ENCODE measurements around the gene DHX35.

The DHX35 gene

DNA sequence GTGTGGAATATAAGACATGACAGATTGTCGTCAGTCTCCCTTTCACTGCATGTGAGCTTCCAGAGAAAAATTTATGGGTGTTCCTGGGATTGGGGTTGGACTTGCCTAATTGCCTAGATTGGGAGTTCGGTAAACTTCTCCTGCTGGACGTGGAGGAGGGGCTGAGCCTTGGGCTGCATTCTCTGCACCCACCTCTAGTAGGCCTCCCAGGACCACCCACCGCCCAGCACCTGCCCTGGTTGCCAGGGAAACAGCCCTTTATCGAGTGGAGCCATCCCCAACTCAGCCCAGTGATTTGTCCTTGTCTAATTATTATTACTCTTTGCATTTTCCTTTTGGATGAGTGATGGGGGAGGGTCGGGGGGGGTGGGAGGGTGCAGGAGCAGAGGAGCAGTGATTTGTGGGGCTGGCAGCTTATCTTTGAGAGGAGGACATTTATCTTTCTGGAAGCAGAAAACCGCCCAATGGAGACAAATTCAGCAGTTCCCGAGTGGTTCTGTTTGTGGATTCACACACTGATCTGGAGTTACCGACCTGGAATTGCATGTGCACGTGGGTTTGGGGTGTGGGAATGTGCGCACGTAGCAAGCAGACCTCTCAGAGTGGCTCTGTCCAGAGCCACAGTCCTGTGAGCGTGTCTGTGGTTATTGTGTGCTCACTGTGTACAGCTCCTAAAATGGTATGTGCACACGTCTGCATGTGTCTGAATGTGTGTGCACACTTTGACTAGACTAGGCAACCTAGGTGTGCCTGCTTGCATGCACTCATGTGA lies 104.5 kb downstream of the DHX35 start:
- TF ChIP-seq, protein P1, sequence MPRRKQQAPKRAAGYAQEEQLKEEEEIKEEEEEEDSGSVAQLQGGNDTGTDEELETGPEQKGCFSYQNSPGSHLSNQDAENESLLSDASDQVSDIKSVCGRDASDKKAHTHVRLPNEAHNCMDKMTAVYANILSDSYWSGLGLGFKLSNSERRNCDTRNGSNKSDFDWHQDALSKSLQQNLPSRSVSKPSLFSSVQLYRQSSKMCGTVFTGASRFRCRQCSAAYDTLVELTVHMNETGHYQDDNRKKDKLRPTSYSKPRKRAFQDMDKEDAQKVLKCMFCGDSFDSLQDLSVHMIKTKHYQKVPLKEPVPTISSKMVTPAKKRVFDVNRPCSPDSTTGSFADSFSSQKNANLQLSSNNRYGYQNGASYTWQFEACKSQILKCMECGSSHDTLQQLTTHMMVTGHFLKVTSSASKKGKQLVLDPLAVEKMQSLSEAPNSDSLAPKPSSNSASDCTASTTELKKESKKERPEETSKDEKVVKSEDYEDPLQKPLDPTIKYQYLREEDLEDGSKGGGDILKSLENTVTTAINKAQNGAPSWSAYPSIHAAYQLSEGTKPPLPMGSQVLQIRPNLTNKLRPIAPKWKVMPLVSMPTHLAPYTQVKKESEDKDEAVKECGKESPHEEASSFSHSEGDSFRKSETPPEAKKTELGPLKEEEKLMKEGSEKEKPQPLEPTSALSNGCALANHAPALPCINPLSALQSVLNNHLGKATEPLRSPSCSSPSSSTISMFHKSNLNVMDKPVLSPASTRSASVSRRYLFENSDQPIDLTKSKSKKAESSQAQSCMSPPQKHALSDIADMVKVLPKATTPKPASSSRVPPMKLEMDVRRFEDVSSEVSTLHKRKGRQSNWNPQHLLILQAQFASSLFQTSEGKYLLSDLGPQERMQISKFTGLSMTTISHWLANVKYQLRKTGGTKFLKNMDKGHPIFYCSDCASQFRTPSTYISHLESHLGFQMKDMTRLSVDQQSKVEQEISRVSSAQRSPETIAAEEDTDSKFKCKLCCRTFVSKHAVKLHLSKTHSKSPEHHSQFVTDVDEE (CRISPR knock-in tag; IDR thresholded peaks at IDR 0.05): no peak
- TF ChIP-seq, protein P2, sequence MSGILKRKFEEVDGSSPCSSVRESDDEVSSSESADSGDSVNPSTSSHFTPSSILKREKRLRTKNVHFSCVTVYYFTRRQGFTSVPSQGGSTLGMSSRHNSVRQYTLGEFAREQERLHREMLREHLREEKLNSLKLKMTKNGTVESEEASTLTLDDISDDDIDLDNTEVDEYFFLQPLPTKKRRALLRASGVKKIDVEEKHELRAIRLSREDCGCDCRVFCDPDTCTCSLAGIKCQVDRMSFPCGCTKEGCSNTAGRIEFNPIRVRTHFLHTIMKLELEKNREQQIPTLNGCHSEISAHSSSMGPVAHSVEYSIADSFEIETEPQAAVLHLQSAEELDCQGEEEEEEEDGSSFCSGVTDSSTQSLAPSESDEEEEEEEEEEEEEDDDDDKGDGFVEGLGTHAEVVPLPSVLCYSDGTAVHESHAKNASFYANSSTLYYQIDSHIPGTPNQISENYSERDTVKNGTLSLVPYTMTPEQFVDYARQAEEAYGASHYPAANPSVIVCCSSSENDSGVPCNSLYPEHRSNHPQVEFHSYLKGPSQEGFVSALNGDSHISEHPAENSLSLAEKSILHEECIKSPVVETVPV (CRISPR knock-in tag; IDR thresholded peaks at IDR 0.05): no peak
- TF ChIP-seq PPARA (CRISPR knock-in tag; IDR thresholded peaks at IDR 0.05; ENCODE audit: borderline replicate concordance): no peak
- TF ChIP-seq, protein P3, sequence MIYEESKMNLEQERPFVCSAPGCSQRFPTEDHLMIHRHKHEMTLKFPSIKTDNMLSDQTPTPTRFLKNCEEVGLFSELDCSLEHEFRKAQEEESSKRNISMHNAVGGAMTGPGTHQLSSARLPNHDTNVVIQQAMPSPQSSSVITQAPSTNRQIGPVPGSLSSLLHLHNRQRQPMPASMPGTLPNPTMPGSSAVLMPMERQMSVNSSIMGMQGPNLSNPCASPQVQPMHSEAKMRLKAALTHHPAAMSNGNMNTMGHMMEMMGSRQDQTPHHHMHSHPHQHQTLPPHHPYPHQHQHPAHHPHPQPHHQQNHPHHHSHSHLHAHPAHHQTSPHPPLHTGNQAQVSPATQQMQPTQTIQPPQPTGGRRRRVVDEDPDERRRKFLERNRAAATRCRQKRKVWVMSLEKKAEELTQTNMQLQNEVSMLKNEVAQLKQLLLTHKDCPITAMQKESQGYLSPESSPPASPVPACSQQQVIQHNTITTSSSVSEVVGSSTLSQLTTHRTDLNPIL (CRISPR knock-in tag; IDR thresholded peaks at IDR 0.05; ENCODE audit: low read depth): no peak
- no peak for TF ChIP-seq ZNF8 (CRISPR knock-in tag; IDR thresholded peaks at IDR 0.05)
- TF ChIP-seq OSR1 (CRISPR knock-in tag; IDR thresholded peaks at IDR 0.05): no peak
- no peak for TF ChIP-seq SNAI2 (CRISPR knock-in tag; IDR thresholded peaks at IDR 0.05)
- no peak for TF ChIP-seq GLIS3 (CRISPR knock-in tag; IDR thresholded peaks at IDR 0.05)
- no peak for TF ChIP-seq ISL1 (CRISPR knock-in tag; IDR thresholded peaks at IDR 0.05)
- no peak for TF ChIP-seq ZFP3 (CRISPR knock-in tag; IDR thresholded peaks at IDR 0.05)
- no peak for TF ChIP-seq TCF4 (CRISPR knock-in tag; IDR thresholded peaks at IDR 0.05; ENCODE audit: borderline replicate concordance)
- TF ChIP-seq ZFP30 (CRISPR knock-in tag; IDR thresholded peaks at IDR 0.05): no peak
- no peak for TF ChIP-seq ZC3H10 (CRISPR knock-in tag; IDR thresholded peaks at IDR 0.05)
- TF ChIP-seq BACH2 (CRISPR knock-in tag; IDR thresholded peaks at IDR 0.05; ENCODE audit: borderline replicate concordance): no peak
- TF ChIP-seq, protein P4, sequence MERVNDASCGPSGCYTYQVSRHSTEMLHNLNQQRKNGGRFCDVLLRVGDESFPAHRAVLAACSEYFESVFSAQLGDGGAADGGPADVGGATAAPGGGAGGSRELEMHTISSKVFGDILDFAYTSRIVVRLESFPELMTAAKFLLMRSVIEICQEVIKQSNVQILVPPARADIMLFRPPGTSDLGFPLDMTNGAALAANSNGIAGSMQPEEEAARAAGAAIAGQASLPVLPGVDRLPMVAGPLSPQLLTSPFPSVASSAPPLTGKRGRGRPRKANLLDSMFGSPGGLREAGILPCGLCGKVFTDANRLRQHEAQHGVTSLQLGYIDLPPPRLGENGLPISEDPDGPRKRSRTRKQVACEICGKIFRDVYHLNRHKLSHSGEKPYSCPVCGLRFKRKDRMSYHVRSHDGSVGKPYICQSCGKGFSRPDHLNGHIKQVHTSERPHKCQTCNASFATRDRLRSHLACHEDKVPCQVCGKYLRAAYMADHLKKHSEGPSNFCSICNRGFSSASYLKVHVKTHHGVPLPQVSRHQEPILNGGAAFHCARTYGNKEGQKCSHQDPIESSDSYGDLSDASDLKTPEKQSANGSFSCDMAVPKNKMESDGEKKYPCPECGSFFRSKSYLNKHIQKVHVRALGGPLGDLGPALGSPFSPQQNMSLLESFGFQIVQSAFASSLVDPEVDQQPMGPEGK (CRISPR knock-in tag; IDR thresholded peaks at IDR 0.05; ENCODE audit: borderline replicate concordance): no peak
- ATAC-seq: no peak

DNA sequence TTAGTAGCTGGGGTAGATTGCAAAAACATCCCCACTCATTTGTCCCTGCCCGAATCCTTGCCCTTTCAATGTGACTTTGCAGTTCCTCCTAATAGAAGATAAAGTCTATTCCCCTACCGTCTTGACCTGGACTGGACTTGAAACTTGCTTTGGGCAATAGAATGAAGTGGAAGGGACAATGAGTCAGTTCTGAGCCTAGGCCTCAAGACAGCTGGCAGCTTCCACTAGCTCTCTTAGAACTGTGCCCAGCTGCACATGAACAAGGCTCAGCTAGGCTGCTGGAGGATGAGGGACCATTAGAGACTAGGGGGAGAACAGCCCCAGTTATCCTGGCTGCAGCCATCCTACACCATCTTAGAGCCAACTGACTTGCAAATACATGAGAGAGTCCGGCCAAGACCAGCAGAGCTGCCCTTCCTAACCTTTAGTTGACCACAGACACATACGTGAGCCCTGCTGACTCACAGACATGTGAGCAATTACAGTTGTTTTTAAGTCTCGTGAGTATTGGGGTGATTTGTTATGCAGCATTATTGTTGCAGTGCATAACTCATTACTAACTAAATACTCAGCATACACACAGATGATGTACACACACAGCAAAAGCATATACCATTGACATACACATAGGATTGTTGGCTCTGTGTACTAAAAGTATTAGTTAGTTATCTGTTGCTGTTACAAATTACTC lies 105.5 kb downstream of the DHX35 start:
- no peak for ATAC-seq
- TF ChIP-seq TOX (CRISPR knock-in tag; IDR thresholded peaks at IDR 0.05; ENCODE audit: borderline replicate concordance): no peak
- TF ChIP-seq OSR1 (CRISPR knock-in tag; IDR thresholded peaks at IDR 0.05): no peak
- TF ChIP-seq, protein P2 (CRISPR knock-in tag; IDR thresholded peaks at IDR 0.05): no peak
- TF ChIP-seq, protein P5, sequence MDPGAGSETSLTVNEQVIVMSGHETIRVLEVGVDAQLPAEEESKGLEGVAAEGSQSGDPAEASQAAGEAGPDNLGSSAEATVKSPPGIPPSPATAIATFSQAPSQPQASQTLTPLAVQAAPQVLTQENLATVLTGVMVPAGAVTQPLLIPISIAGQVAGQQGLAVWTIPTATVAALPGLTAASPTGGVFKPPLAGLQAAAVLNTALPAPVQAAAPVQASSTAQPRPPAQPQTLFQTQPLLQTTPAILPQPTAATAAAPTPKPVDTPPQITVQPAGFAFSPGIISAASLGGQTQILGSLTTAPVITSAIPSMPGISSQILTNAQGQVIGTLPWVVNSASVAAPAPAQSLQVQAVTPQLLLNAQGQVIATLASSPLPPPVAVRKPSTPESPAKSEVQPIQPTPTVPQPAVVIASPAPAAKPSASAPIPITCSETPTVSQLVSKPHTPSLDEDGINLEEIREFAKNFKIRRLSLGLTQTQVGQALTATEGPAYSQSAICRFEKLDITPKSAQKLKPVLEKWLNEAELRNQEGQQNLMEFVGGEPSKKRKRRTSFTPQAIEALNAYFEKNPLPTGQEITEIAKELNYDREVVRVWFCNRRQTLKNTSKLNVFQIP (CRISPR knock-in tag; IDR thresholded peaks at IDR 0.05; ENCODE audit: borderline replicate concordance, low read depth): no peak
- TF ChIP-seq RARB (CRISPR knock-in tag; IDR thresholded peaks at IDR 0.05): no peak
- TF ChIP-seq ARNTL (CRISPR knock-in tag; IDR thresholded peaks at IDR 0.05; ENCODE audit: borderline replicate concordance, low read depth): no peak
- no peak for TF ChIP-seq TCF4 (CRISPR knock-in tag; IDR thresholded peaks at IDR 0.05; ENCODE audit: borderline replicate concordance)
- TF ChIP-seq, protein P1 (CRISPR knock-in tag; IDR thresholded peaks at IDR 0.05): no peak
- no peak for TF ChIP-seq SNAI2 (CRISPR knock-in tag; IDR thresholded peaks at IDR 0.05)
- no peak for TF ChIP-seq ZNF565 (CRISPR knock-in tag; conservative IDR thresholded peaks at IDR 0.05; ENCODE audit: low read depth)
- no peak for TF ChIP-seq ZC3H10 (CRISPR knock-in tag; IDR thresholded peaks at IDR 0.05)
- no peak for TF ChIP-seq ZNF8 (CRISPR knock-in tag; IDR thresholded peaks at IDR 0.05)
- no peak for TF ChIP-seq GLIS3 (CRISPR knock-in tag; IDR thresholded peaks at IDR 0.05)
- no peak for TF ChIP-seq ESRRG (CRISPR knock-in tag; IDR thresholded peaks at IDR 0.05)
- TF ChIP-seq ZNF70 (CRISPR knock-in tag; IDR thresholded peaks at IDR 0.05): no peak
- TF ChIP-seq ZFP3 (CRISPR knock-in tag; IDR thresholded peaks at IDR 0.05): no peak
- no peak for TF ChIP-seq ZFP30 (CRISPR knock-in tag; IDR thresholded peaks at IDR 0.05)
